PFSK-1 (cell line): Measurements from ENCODE around the gene ATP6V1F.

Experiments
- POLR2AphosphoS5 ChIP-seq: IDR thresholded peaks from 2 replicates; pipeline ENCODE4 v1.6.1; 2012; ENCODE audit warnings: low read depth, mild to moderate bottlenecking, control low read depth, low read length, moderate library complexity
- REST ChIP-seq, 2 experiments: IDR thresholded peaks; 2 replicates each; pipeline versions ENCODE4 v1.6.1 to v1.8.0; 2011 to 2012; ENCODE audit warnings: low read depth in 2 of 2, low read length in 2 of 2, control low read depth in 1 of 2, inconsistent platforms in 1 of 2, mild to moderate bottlenecking in 1 of 2, moderate library complexity in 1 of 2; ENCODE audit not compliant: insufficient read depth in 1 of 2
- SIN3A ChIP-seq: IDR thresholded peaks from 2 replicates; pipeline ENCODE4 v1.6.1; 2012; ENCODE audit warnings: mild to moderate bottlenecking, low read length, moderate library complexity, borderline replicate concordance; ENCODE audit not compliant: insufficient read depth
- TAF1 ChIP-seq: IDR thresholded peaks from 2 replicates; pipeline ENCODE4 v1.6.1; 2012; ENCODE audit warnings: low read length, control low read depth, borderline replicate concordance; ENCODE audit not compliant: insufficient read depth

- TF ChIP-seq REST (IDR thresholded peaks at IDR 0.05; ENCODE audit: insufficient read depth in 1 of 2, low read depth in 2 of 2, low read length in 2 of 2) (no peak), POLR2AphosphoS5 (no peak), SIN3A (no peak), TAF1 (no peak)
Measured at GRCh38 chr7:128903621-128904361, 41.1 kb downstream of the ATP6V1F start.
